Measurements from ENCODE around the gene ACTN1. TPM values are rescaled to one million over a fixed set of nuclear protein-coding genes. Genes with fewer than 3 reads are reported as not detected.
A peak's percentile ranks its signal among the peaks of the same experiment; 100 is the strongest.

The ACTN1 gene
- total and polyA plus RNA-seq, 2 of the 8 experiments (the other 6 are each of a cell fraction or from before 2014, with no cell fraction given), result 236 to 262 TPM

GRCh38 chr14:68927956-68928675, 51.0 kb downstream of the ACTN1 start:
- WGBS, 2 experiments (ENCODE audit: extremely low coverage in 1 of 2, insufficient coverage in 1 of 2, insufficient read length in 1 of 2, insufficient replicate concordance in 2 of 2, low coverage in 1 of 2, low lambda C conversion rate in 2 of 2, missing lambda C conversion rate in 1 of 2), result 86% methylated on average over 9 of the region's 9 CpGs; no CpG with 5 or more reads in 1 of the 2 experiments
- Histone ChIP-seq H3K4ac (replicated peaks; ENCODE audit: insufficient read length, low read depth, low read length) (no peak overlapping the region), H4K91ac (replicated peaks; ENCODE audit: insufficient read length, low read length) (no peak overlapping the region), H3K23me2 (ENCODE audit: low read depth, low read length) (no peaks in the 10 kb centered on the region), H2BK15ac (ENCODE audit: low read length) (no peak overlapping the region), H2BK120ac (replicated peaks; ENCODE audit: low read depth, low read length) (no peak overlapping the region), H3K79me1 (ENCODE audit: low read depth, low read length) (peaks cover 22% of the 10 kb centered on the region), H3K36me3 (ENCODE audit: control insufficient read depth in 2 of 4, insufficient read depth in 4 of 4, low read length in 3 of 4) (peaks cover 0 to 16% (median 2%) of the 10 kb centered on the region in 4 experiments; a peak in 2 of 8 replicates), H3K79me2 (ENCODE audit: control insufficient read depth in 1 of 2, insufficient read depth in 2 of 2, low read length in 2 of 2) (peaks cover 12 to 94% of the 10 kb centered on the region in 2 experiments), H3K4me3 (ENCODE audit: extremely low read depth in 1 of 4, insufficient read depth in 2 of 4, low read depth in 3 of 4, low read length in 4 of 4) (no peak overlapping the region), H2BK20ac (ENCODE audit: low read length) (no peak overlapping the region), H2BK12ac (ENCODE audit: low read depth, low read length) (no peak overlapping the region), H3K56ac (replicated peaks; ENCODE audit: insufficient read length, low read depth, low read length) (no peak overlapping the region), H3K4me1 (replicated peaks in 1 of 4; ENCODE audit: control insufficient read depth in 3 of 4, insufficient read depth in 4 of 4, low read length in 3 of 4) (peaks cover 0 to 1% (median 0%) of the 10 kb centered on the region in 4 experiments; a peak in 3 of 7 replicates), H3K14ac (ENCODE audit: insufficient read length) (no peak overlapping the region), H2AFZ (ENCODE audit: low read length) (no peak overlapping the region), H3K18ac (ENCODE audit: extremely low read depth, low read length) (no peak overlapping the region), H4K8ac (ENCODE audit: extremely low read depth, insufficient read depth, low read length) (0 out of 2 replicates have a peak overlapping the region, but pooled peaks have one; percentile 45), H3K9me3 (ENCODE audit: insufficient read depth in 2 of 2, low read depth in 1 of 2, low read length in 1 of 2) (no peaks in the 10 kb centered on the region), H3K4me2 (ENCODE audit: insufficient read depth in 1 of 2, low read depth in 2 of 2, low read length in 2 of 2) (no peak overlapping the region), H2AK5ac (ENCODE audit: low read depth, low read length) (no peak overlapping the region), H3K23ac (ENCODE audit: insufficient read length) (no peak overlapping the region), H2BK5ac (ENCODE audit: low read depth, low read length) (no peak overlapping the region), H3K27me3 (replicated peaks in 1 of 4; ENCODE audit: control insufficient read depth in 3 of 4, extremely low read depth in 1 of 4, insufficient read depth in 3 of 4, low read length in 3 of 4) (no peaks in the 10 kb centered on the region), H3K27ac (ENCODE audit: low read depth, low read length) (no peak overlapping the region; the same call in 1 of the 2 replicates), H4K5ac (ENCODE audit: insufficient read length, low read depth, low read length) (no peak overlapping the region), H3K9ac (replicated peaks in 1 of 4; ENCODE audit: extremely low read depth in 1 of 4, low read depth in 3 of 4, low read length in 3 of 4) (no peak overlapping the region), H4K20me1 (replicated peaks in 1 of 2; ENCODE audit: control insufficient read depth in 1 of 2, insufficient read depth in 2 of 2, low read length in 2 of 2) (peaks cover 17 to 27% of the 10 kb centered on the region in 2 experiments)
- CTCF ChIA-PET (ENCODE audit: partially characterized antibody), result interaction anchor here (0.9 to 22.6 kb wide), 10 partner anchors 9 to 179 kb away, joined by 3 to 291 read pairs (median 5); no protein-coding TSS in a partner anchor
- POLR2A ChIA-PET (ENCODE audit: partially characterized antibody), result interaction anchor here (1.0 to 1.8 kb wide), 4 partner anchors 9 to 135 kb away, joined by 3 to 8 read pairs (median 3); partner anchors contain the start of gene ZFP36L1
- DNase-seq (ENCODE audit: low read depth in 1 of 2, low spot score in 2 of 2) (no peak), FAIRE-seq (no peak)
- TF ChIP-seq CEBPB (IDR thresholded peaks at IDR 0.05; ENCODE audit: low read depth, low read length), result no peak
- no peak for TF ChIP-seq POLR2AphosphoS5 (IDR thresholded peaks at IDR 0.05; ENCODE audit: low read depth, low read length)
- TF ChIP-seq RBBP5 (IDR thresholded peaks at IDR 0.05; ENCODE audit: borderline replicate concordance, low read depth, low read length), result no peak
- no peak for TF ChIP-seq SAP30 (IDR thresholded peaks at IDR 0.05; ENCODE audit: insufficient read depth, insufficient replicate concordance, low read length)
- no peak for TF ChIP-seq GTF2F1 (IDR thresholded peaks at IDR 0.05; ENCODE audit: borderline replicate concordance, low read depth, low read length)
- no peak for TF ChIP-seq TAF1 (IDR thresholded peaks at IDR 0.05; ENCODE audit: low read depth, low read length)
- no peak for TF ChIP-seq NANOG (IDR thresholded peaks at IDR 0.05; ENCODE audit: insufficient read depth, low read depth, low read length, poor library complexity, severe bottlenecking)
- TF ChIP-seq BCL11A (IDR thresholded peaks at IDR 0.05; ENCODE audit: low read depth in 2 of 2, low read length in 2 of 2), result no peak
- no peak for TF ChIP-seq TEAD4 (IDR thresholded peaks at IDR 0.05; ENCODE audit: low read depth, low read length)
- no peak for TF ChIP-seq SIRT6 (IDR thresholded peaks at IDR 0.05; ENCODE audit: low read length)

Measured in H1 (cell line).